Measurements from ENCODE around the gene C17orf100.

C17orf100 gene

GRCh38 chr17:6639586-6640535, 11.7 kb upstream of the C17orf100 start:
- DNase-seq (ENCODE audit: extremely low spot score), result peak; percentile 48
- CTCF ChIA-PET, result interaction anchor here (0.9 to 2.1 kb wide), 2 partner anchors 9 to 167 kb away, joined by 3 to 9 read pairs; no protein-coding TSS in a partner anchor
- no peak for TF ChIP-seq CTCF (IDR thresholded peaks at IDR 0.05; ENCODE audit: control extremely low read depth, extremely low read depth, low read depth, missing control alignments)
- POLR2A ChIA-PET, result no interaction called here

GRCh38 chr17:6640536-6641246, 10.9 kb upstream of the C17orf100 start, which contains the start of the genes KIAA0753 and TXNDC17:
TSS of gene KIAA0753 (minus strand) at chr17:6640711. CDS start at chr17:6635103, 5,608 bp downstream.
TSS of gene TXNDC17 (plus strand) at chr17:6641060. CDS start at chr17:6641083, 23 bp downstream.
- TF ChIP-seq CTCF (IDR thresholded peaks at IDR 0.05; ENCODE audit: control extremely low read depth, extremely low read depth, low read depth, missing control alignments), result no peak
- CTCF ChIA-PET, result interaction anchor here (1.4 to 2.1 kb wide), 2 partner anchors 10 to 203 kb away, joined by 3 to 6 read pairs; partner anchors contain the start of genes C17orf100 and MED31
- POLR2A ChIA-PET, result no interaction called here
- peak; percentile 93 for DNase-seq (ENCODE audit: extremely low spot score)

GRCh38 chr17:6641247-6641863, 10.2 kb upstream of the C17orf100 start:
- no peak for DNase-seq (ENCODE audit: extremely low spot score)
- TF ChIP-seq CTCF (IDR thresholded peaks at IDR 0.05; ENCODE audit: control extremely low read depth, extremely low read depth, low read depth, missing control alignments), result no peak
- CTCF ChIA-PET, result interaction anchor here (1.2 to 2.1 kb wide), 3 partner anchors 10 to 363 kb away, joined by 3 to 6 read pairs (median 5); partner anchors contain the start of genes C17orf100 and MED31
- POLR2A ChIA-PET, result no interaction called here

GRCh38 chr17:6642592-6642991, 9.0 kb upstream of the C17orf100 start:
- ChIA-PET POLR2A (no interaction called here), CTCF (interaction anchor here (1.2 to 2.1 kb wide), 2 partner anchors 8 to 362 kb away, joined by 5 to 6 read pairs; partner anchors contain the start of genes C17orf100 and MED31)
- no peak for DNase-seq (ENCODE audit: extremely low spot score)
- TF ChIP-seq CTCF (IDR thresholded peaks at IDR 0.05; ENCODE audit: control extremely low read depth, extremely low read depth, low read depth, missing control alignments), result no peak

GRCh38 chr17:6643451-6644125, 8.0 kb upstream of the C17orf100 start:
- no peak for TF ChIP-seq CTCF (IDR thresholded peaks at IDR 0.05; ENCODE audit: control extremely low read depth, extremely low read depth, low read depth, missing control alignments)
- POLR2A ChIA-PET, result no interaction called here
- DNase-seq (ENCODE audit: extremely low spot score), result no peak
- CTCF ChIA-PET, result no interaction called here

Data from GM10248 (cell line).